H1 (cell line): ENCODE data around the gene SEMA5B. TPM values are rescaled to one million over a fixed set of nuclear protein-coding genes. Genes with fewer than 3 reads are reported as not detected.

Experiments used
- CHD2 ChIP-seq: IDR thresholded peaks from 2 replicates; pipeline ENCODE4 v1.6.1; 2012; ENCODE audit warnings: low read length, improper control_type of control experiment
- HDAC6 ChIP-seq: IDR thresholded peaks from one replicate; pipeline ENCODE4 v1.7.1; 2012; ENCODE audit warnings: low read depth, mild to moderate bottlenecking, inconsistent platforms, low read length, moderate library complexity
- SP2 ChIP-seq: IDR thresholded peaks from 2 replicates; pipeline ENCODE4 v1.6.1; 2012; ENCODE audit warnings: mild to moderate bottlenecking, low read length, inconsistent platforms
- polyA plus RNA-seq, 7 experiments: library from polyadenylated mRNA; depleted of rRNA in 3 of 7; stranded (reverse) in 5 of 7; unstranded in 2 of 7; fragments of >200 nt in 5 of 7; fragments of 200-250 nt in 2 of 7; gene quantifications; 1 replicate in 5 of 7; 2 replicates in 1 of 7; 4 replicates in 1 of 7; pipeline versions ENCODE4 v1.2.1 to v1.2.3, GENCODE V29; 2011 to 2013; ENCODE audit warnings: missing spikeins in 2 of 7, mixed read lengths in 2 of 7
- total RNA-seq: library from RNA; stranded (reverse); fragmentation: NEBNext Ultra II Directional; extraction: Animal tissue kit (Norgen Biotek cat#: 25700); gene quantifications from 2 replicates; pipeline ENCODE4 v1.2.1, GENCODE V29; 2021

SEMA5B gene
- total and polyA plus RNA-seq, 2 of the 8 experiments (the other 6 are each of a cell fraction or from before 2014, with no cell fraction given) = 13.1 to 22.4 TPM

DNA sequence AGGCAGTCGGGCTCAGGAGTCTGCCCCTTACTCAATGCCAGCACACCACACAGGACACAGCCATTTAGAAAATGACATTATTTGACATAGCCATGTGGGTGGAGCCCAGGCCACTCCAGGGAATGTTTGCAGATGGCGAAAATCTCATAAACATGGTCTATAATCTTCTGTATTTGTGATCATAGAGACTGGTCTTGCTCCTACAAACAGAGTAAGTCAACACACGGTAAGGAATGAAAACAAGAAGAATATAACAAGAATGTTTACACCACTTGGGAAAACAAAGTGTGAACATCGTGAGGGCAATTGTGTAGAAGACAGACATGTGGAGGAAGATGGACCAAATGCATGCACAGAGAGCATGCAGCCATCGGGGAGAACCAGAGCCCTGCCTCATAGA is 68.2 kb downstream of the SEMA5B start (continued):
- TF ChIP-seq CHD2 (no peak), HDAC6 (no peak), SP2 (no peak)
